SH-SY5Y (cell line): ENCODE measurements around the gene CCL19.

Experiments
- GATA2 ChIP-seq: IDR thresholded peaks from 2 replicates; pipeline ENCODE4 v1.6.1; 2011; ENCODE audit warnings: mild to moderate bottlenecking, low read depth, low read length
- GATA3 ChIP-seq: IDR thresholded peaks from 2 replicates; pipeline ENCODE4 v1.6.1; 2011; ENCODE audit warnings: low read depth, mild to moderate bottlenecking, low read length, moderate library complexity

DNA sequence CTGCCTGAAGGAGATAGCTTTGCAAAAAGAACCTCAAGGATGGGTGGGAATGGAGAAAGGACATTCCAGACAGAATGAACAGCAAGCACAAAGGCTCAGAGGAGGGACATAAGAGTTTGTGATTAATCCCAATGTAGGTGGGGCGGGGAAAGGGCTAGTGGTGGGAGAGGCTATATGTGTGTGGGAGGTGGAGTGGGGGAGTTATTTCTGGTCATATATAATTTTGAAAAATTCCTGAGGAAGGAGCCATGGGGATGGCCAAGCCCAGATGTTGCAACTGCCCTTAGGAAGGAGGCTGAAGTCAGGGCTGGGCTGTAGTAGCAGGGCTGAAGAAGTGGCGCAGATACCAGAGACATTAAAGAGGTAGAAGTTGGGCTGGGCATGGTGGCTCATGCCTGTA is 15.2 kb downstream of the CCL19 start:
- no peak for TF ChIP-seq GATA3
- no peak for TF ChIP-seq GATA2
